NT2/D1 (cell line): ENCODE measurements around the gene CLEC4D.

Experiments used
- SUZ12 ChIP-seq: IDR thresholded peaks from 2 replicates; pipeline ENCODE4 v1.6.1; 2011; ENCODE audit not compliant: insufficient read length, insufficient read depth; ENCODE audit errors: extremely low read depth
- ZNF274 ChIP-seq: IDR thresholded peaks from 2 replicates; pipeline ENCODE4 v1.6.1; 2011; ENCODE audit warnings: mild to moderate bottlenecking, low read depth, low read length

DNA sequence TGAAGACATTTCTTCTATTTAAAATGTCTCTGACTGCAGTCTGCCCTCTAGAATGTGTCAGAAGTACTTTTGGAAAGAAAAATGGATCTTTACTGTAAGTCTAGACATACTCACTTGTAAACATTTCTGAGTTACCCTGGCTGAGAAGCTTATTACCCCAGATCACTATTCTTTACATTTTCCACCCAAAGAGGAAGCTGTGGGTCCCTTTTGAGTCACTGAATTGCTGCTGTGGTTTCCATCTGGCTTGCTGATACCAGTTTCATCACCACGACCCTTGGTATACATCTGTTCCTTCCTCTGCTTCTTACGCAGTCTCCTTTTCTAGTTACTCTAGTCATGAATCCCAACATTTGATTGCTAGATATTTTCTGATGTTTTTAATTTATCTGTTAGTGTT is 20.2 kb upstream of the CLEC4D start:
- TF ChIP-seq ZNF274 (no peak), SUZ12 (no peak)
